ENCODE measurements around the gene C6orf89. TPM values are rescaled to one million over a fixed set of nuclear protein-coding genes. Genes with fewer than 3 reads are reported as not detected.
A peak's percentile ranks its signal among the peaks of the same experiment; 100 is the strongest.
"Not testable (repeated sequence)": the region's sequence is repeated elsewhere in the genome, so short reads cannot be mapped to it uniquely, and the experiment has no call there.

Gene C6orf89
- total RNA-seq, 5 donors from 2014 or later (not counting 1 experiment from before 2014, with no cell fraction given), result 32.6 to 57.9 (median 46.1) TPM

DNA sequence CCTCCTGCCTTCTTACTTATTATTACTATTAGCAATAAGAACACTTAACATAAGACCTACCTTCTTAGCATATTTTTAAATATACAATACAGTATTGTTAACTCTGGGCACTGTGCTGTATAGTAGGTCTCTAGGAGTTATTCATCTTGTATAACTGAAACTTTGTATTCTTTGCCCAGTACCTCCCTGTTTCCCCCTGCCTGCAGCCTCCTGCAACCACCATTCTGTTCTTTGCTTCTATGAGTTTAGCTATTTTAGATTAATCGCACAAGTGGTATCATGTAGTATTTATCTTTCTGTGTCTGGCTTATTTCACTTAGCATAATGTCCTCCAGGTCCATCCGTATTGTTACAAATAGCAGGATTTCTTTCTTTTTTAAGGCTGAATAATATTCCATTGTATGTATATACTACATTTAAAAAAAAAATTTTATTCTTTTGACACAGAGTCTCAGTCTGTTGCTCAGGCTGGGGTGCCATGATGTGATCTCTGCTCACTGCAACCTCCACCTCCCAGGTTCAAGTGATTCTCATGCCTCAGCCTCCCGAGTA lies 4.4 kb downstream of the C6orf89 start:
- Histone ChIP-seq H3K4me3 (ENCODE audit: control insufficient read depth in 1 of 2, extremely low read depth in 1 of 2, low read length in 1 of 2) (no peak overlapping the region), H3K27ac (ENCODE audit: low read length) (no peak overlapping the region), H3K9me3 (no peaks in the 10 kb centered on the region), H3K27me3 (replicated peaks in 1 of 2; ENCODE audit: control insufficient read depth in 2 of 2, extremely low read depth in 1 of 2, insufficient read depth in 2 of 2, low read length in 1 of 2) (no peaks in the 10 kb centered on the region), H3K4me1 (ENCODE audit: control insufficient read depth in 1 of 2, extremely low read depth in 1 of 2, insufficient read depth in 2 of 2, low read length in 2 of 2) (peaks cover 11 to 12% of the 10 kb centered on the region in 2 experiments), H3K36me3 (ENCODE audit: control insufficient read depth in 2 of 2, extremely low read depth in 1 of 2, insufficient read depth in 1 of 2, low read length in 1 of 2) (peaks cover 0 to 24% of the 10 kb centered on the region in 2 donors)
- Mint-ChIP-seq H3K4me3 (no peak overlapping the region), H3K36me3 (peaks cover 15% of the 10 kb centered on the region), H3K4me1 (peaks cover 34 to 50% (median 48%) of the 10 kb centered on the region in 3 donors), H3K27me3 (no peaks in the 10 kb centered on the region), H3K9me3 (no peaks in the 10 kb centered on the region), H3K27ac (no peak overlapping the region)
- DNase-seq (no peak), ATAC-seq (replicated peaks in 1 of 4) (no peak)
- ChIA-PET CTCF (interaction anchor here (1.0 to 1.7 kb wide), 2 partner anchors 15 to 24 kb away, joined by 3 read pairs; partner anchors contain the start of gene PPIL1 (in 1 of the 2)), POLR2A (interaction anchor here in 1 of 2 donors (0.7 kb wide), 1 partner anchor 117 kb away, joined by 6 read pairs; no protein-coding TSS in a partner anchor)
- WGBS (ENCODE audit: insufficient coverage), result no CpG with 5 or more reads among the region's 3 CpGs

DNA sequence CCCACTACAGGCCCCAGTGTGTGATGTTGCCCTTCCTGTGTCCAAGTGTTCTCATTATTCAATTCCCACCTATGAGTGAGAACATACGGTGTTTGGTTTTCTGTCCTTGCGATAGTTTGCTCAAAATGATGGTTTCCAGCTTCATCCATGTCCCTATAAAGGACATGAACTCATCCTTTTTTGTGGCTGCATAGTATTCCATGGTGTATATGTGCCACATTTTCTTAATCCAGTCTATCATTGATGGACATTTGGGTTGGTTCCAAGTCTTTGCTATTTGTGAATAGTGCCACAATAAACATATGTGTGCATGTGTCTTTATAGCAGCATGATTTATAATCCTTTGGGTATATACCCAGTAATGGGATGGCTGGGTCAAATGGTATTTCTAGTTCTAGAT lies 5.4 kb downstream of the C6orf89 start:
- H3K27ac Mint-ChIP-seq; H3K9me3 Mint-ChIP-seq; H3K9me3 ChIP-seq; H3K4me3 Mint-ChIP-seq; H3K4me1 ChIP-seq (ENCODE audit: control insufficient read depth in 1 of 2, extremely low read depth in 1 of 2, insufficient read depth in 2 of 2, low read length in 2 of 2); H3K4me3 ChIP-seq (ENCODE audit: control insufficient read depth in 1 of 2, extremely low read depth in 1 of 2, low read length in 1 of 2); DNase-seq; H3K27ac ChIP-seq (ENCODE audit: low read length); H3K27me3 Mint-ChIP-seq; POLR2A ChIA-PET; ATAC-seq (replicated peaks in 1 of 4); H3K27me3 ChIP-seq (replicated peaks in 1 of 2; ENCODE audit: control insufficient read depth in 2 of 2, extremely low read depth in 1 of 2, insufficient read depth in 2 of 2, low read length in 1 of 2): not testable (repeated sequence)
- H3K4me1 Mint-ChIP-seq, result peaks cover 29 to 43% (median 43%) of the 10 kb centered on the region in 3 donors
- peaks cover 19% of the 10 kb centered on the region for H3K36me3 Mint-ChIP-seq
- no CpG with 5 or more reads among the region's 2 CpGs for WGBS (ENCODE audit: insufficient coverage)
- CTCF ChIA-PET, result interaction anchor here (0.6 to 1.7 kb wide), 3 partner anchors 16 to 282 kb away, joined by 3 to 6 read pairs (median 3); partner anchors contain the start of gene PPIL1 (in 1 of the 2)
- peaks cover 0 to 25% of the 10 kb centered on the region in 2 donors for H3K36me3 ChIP-seq (ENCODE audit: control insufficient read depth in 2 of 2, extremely low read depth in 1 of 2, insufficient read depth in 1 of 2, low read length in 1 of 2)

GRCh38 chr6:36893976-36894932 lies 8.5 kb downstream of the C6orf89 start:
- DNase-seq (no peak), ATAC-seq (replicated peaks in 1 of 4) (no peak)
- WGBS (ENCODE audit: insufficient coverage), result 95% methylated on average over 4 of the region's 8 CpGs
- H3K27ac Mint-ChIP-seq, result peak overlapping the region; percentile 38 to 40
- Histone ChIP-seq H3K27ac (ENCODE audit: low read length) (no peak overlapping the region), H3K27me3 (replicated peaks in 1 of 2; ENCODE audit: control insufficient read depth in 2 of 2, extremely low read depth in 1 of 2, insufficient read depth in 2 of 2, low read length in 1 of 2) (no peaks in the 10 kb centered on the region), H3K36me3 (ENCODE audit: control insufficient read depth in 2 of 2, extremely low read depth in 1 of 2, insufficient read depth in 1 of 2, low read length in 1 of 2) (peaks cover 0 to 32% of the 10 kb centered on the region in 2 donors), H3K9me3 (no peaks in the 10 kb centered on the region), H3K4me1 (ENCODE audit: control insufficient read depth in 1 of 2, extremely low read depth in 1 of 2, insufficient read depth in 2 of 2, low read length in 2 of 2) (no peaks in the 10 kb centered on the region), H3K4me3 (ENCODE audit: control insufficient read depth in 1 of 2, extremely low read depth in 1 of 2, low read length in 1 of 2) (no peak overlapping the region)
- H3K27me3 Mint-ChIP-seq, result no peaks in the 10 kb centered on the region
- H3K36me3 Mint-ChIP-seq, result peaks cover 25% of the 10 kb centered on the region
- ChIA-PET POLR2A (no interaction called here), CTCF (no interaction called here)
- H3K4me1 Mint-ChIP-seq, result peaks cover 10 to 22% (median 20%) of the 10 kb centered on the region in 3 donors
- no peaks in the 10 kb centered on the region for H3K9me3 Mint-ChIP-seq
- no peak overlapping the region for H3K4me3 Mint-ChIP-seq

- WGBS (ENCODE audit: insufficient coverage), result 50% methylated on average over 1 of the region's 6 CpGs
- Mint-ChIP-seq H3K36me3 (peaks cover 33% of the 10 kb centered on the region), H3K27ac (no peak overlapping the region), H3K4me3 (no peak overlapping the region), H3K27me3 (no peaks in the 10 kb centered on the region), H3K9me3 (no peaks in the 10 kb centered on the region), H3K4me1 (peaks cover 6 to 15% (median 11%) of the 10 kb centered on the region in 3 donors)
- Histone ChIP-seq H3K36me3 (ENCODE audit: control insufficient read depth in 2 of 2, extremely low read depth in 1 of 2, insufficient read depth in 1 of 2, low read length in 1 of 2) (peaks cover 0 to 43% of the 10 kb centered on the region in 2 donors), H3K4me3 (ENCODE audit: control insufficient read depth in 1 of 2, extremely low read depth in 1 of 2, low read length in 1 of 2) (no peak overlapping the region), H3K27ac (ENCODE audit: low read length) (no peak overlapping the region), H3K27me3 (replicated peaks in 1 of 2; ENCODE audit: control insufficient read depth in 2 of 2, extremely low read depth in 1 of 2, insufficient read depth in 2 of 2, low read length in 1 of 2) (no peaks in the 10 kb centered on the region), H3K9me3 (no peaks in the 10 kb centered on the region), H3K4me1 (ENCODE audit: control insufficient read depth in 1 of 2, extremely low read depth in 1 of 2, insufficient read depth in 2 of 2, low read length in 2 of 2) (no peaks in the 10 kb centered on the region)
- DNase-seq, result peak in 5 of 35 experiments; percentile 10 to 52 (median 13)
- CTCF ChIA-PET, result interaction anchor here in 1 of 2 donors (1.3 kb wide), 1 partner anchor 121 kb away, joined by 5 read pairs; no protein-coding TSS in a partner anchor
- peak in 1 of 4 experiments; percentile 67 for ATAC-seq (replicated peaks in 1 of 4)
- POLR2A ChIA-PET, result interaction anchor here in 1 of 2 donors (0.7 kb wide), 2 partner anchors 11 to 266 kb away, joined by 4 to 9 read pairs; no protein-coding TSS in a partner anchor
Observed at GRCh38 chr6:36897609-36898008, 11.9 kb downstream of the C6orf89 start.

GRCh38 chr6:36904114-36904513 lies 18.4 kb downstream of the C6orf89 start:
- peaks cover 0 to 24% (median 13%) of the 10 kb centered on the region in 3 donors for H3K4me1 Mint-ChIP-seq
- no peak for DNase-seq
- no peak overlapping the region for H3K27ac Mint-ChIP-seq
- H3K9me3 Mint-ChIP-seq, result no peaks in the 10 kb centered on the region
- H3K4me3 Mint-ChIP-seq, result no peak overlapping the region
- no peak for ATAC-seq (replicated peaks in 1 of 4)
- 96% methylated on average over 4 of the region's 4 CpGs for WGBS (ENCODE audit: insufficient coverage)
- no peak overlapping the region for H3K27ac ChIP-seq (ENCODE audit: low read length)
- H3K27me3 ChIP-seq (replicated peaks in 1 of 2; ENCODE audit: control insufficient read depth in 2 of 2, extremely low read depth in 1 of 2, insufficient read depth in 2 of 2, low read length in 1 of 2), result no peaks in the 10 kb centered on the region
- H3K9me3 ChIP-seq, result no peaks in the 10 kb centered on the region
- peaks cover 0 to 5% of the 10 kb centered on the region in 2 experiments for H3K4me1 ChIP-seq (ENCODE audit: control insufficient read depth in 1 of 2, extremely low read depth in 1 of 2, insufficient read depth in 2 of 2, low read length in 2 of 2)
- ChIA-PET CTCF (no interaction called here), POLR2A (no interaction called here)
- H3K27me3 Mint-ChIP-seq, result no peaks in the 10 kb centered on the region
- no peak overlapping the region for H3K4me3 ChIP-seq (ENCODE audit: control insufficient read depth in 1 of 2, extremely low read depth in 1 of 2, low read length in 1 of 2)
- peaks cover 3 to 75% of the 10 kb centered on the region in 2 donors for H3K36me3 ChIP-seq (ENCODE audit: control insufficient read depth in 2 of 2, extremely low read depth in 1 of 2, insufficient read depth in 1 of 2, low read length in 1 of 2)
- H3K36me3 Mint-ChIP-seq, result peaks cover 52% of the 10 kb centered on the region

DNA sequence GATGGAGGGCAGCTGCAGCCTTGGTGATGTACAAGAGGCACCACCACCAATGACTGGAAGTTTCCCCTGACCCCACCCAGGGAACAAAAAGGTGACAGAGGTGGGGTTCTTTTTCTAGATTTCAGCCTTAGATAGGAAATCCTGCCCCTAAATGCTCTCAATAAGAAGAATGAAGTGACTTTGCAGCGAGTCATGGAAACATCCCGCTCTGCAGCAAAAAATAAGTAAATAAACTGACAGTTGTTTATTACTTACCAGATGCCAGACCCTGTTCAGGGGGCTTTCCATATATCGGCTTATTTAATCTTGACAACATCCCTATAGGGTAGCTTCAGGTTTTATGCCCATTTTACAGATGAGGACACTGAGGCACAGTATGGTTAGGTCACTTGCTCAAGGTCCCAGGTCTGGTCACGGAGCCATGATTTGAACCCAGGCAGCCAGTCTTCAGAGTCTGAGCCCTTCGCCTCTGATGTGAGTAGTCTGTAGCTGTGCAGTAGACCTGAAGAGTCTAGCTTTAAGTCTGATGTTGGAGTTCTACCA lies 19.2 kb downstream of the C6orf89 start:
- Mint-ChIP-seq H3K27me3 (no peaks in the 10 kb centered on the region), H3K9me3 (no peaks in the 10 kb centered on the region), H3K27ac (no peak overlapping the region), H3K4me1 (peaks cover 0 to 24% (median 9%) of the 10 kb centered on the region in 3 donors), H3K36me3 (peaks cover 50% of the 10 kb centered on the region), H3K4me3 (no peak overlapping the region)
- POLR2A ChIA-PET, result no interaction called here
- CTCF ChIA-PET, result no interaction called here
- Histone ChIP-seq H3K4me3 (ENCODE audit: control insufficient read depth in 1 of 2, extremely low read depth in 1 of 2, low read length in 1 of 2) (no peak overlapping the region), H3K27me3 (replicated peaks in 1 of 2; ENCODE audit: control insufficient read depth in 2 of 2, extremely low read depth in 1 of 2, insufficient read depth in 2 of 2, low read length in 1 of 2) (no peaks in the 10 kb centered on the region), H3K9me3 (no peaks in the 10 kb centered on the region), H3K4me1 (ENCODE audit: control insufficient read depth in 1 of 2, extremely low read depth in 1 of 2, insufficient read depth in 2 of 2, low read length in 2 of 2) (peaks cover 0 to 5% of the 10 kb centered on the region in 2 experiments), H3K36me3 (ENCODE audit: control insufficient read depth in 2 of 2, extremely low read depth in 1 of 2, insufficient read depth in 1 of 2, low read length in 1 of 2) (peaks cover 3 to 68% of the 10 kb centered on the region in 2 donors), H3K27ac (ENCODE audit: low read length) (no peak overlapping the region)
- ATAC-seq (replicated peaks in 1 of 4), result no peak
- 100% methylated on average over 2 of the region's 5 CpGs for WGBS (ENCODE audit: insufficient coverage)
- DNase-seq, result no peak

Measured in T-cell (primary cell).